Measurements from ENCODE around the gene AQR.
"Not testable (repeated sequence)": the region's sequence is repeated elsewhere in the genome, so short reads cannot be mapped to it uniquely, and the experiment has no call there.

The AQR gene

DNA sequence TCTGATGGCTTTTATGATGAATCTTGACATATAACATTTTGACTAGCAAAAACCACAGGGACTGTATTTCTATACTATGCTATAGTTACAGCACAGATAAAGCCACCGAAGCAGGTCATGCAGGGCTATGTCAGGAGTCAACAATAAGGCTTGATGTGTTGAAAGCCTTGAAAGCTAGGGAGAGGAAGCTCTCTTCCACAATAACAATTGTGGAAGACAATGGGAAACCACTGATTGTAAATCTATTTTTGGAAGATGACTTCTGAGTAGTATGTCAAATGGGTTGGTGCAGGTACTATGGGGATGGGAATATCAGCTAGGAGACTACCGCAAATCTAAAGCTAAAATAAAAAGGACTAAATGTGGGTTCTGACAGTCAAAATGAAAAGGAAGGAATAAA is 4.0 kb upstream of the AQR start:
- Histone ChIP-seq H3K4me2 (no peak overlapping the region), H3K36me3 (peaks cover 0 to 16% (median 9%) of the 10 kb centered on the region in 11 experiments; a peak in 15 of 22 replicates), H3K9ac (no peak overlapping the region), H3K9me3 (replicated peaks in 1 of 11) (no peaks in the 10 kb centered on the region), H3K27me3 (no peaks in the 10 kb centered on the region), H4K20me1 (peaks cover 0 to 17% (median 3%) of the 10 kb centered on the region in 11 experiments; a peak in 8 of 22 replicates), H3K27ac (no peak overlapping the region), H3K4me3 (no peak overlapping the region), H3K4me1 (peaks cover 3 to 9% (median 8%) of the 10 kb centered on the region in 10 experiments)
- TF ChIP-seq Cebpa-rat (IDR thresholded peaks at IDR 0.05): no peak

DNA sequence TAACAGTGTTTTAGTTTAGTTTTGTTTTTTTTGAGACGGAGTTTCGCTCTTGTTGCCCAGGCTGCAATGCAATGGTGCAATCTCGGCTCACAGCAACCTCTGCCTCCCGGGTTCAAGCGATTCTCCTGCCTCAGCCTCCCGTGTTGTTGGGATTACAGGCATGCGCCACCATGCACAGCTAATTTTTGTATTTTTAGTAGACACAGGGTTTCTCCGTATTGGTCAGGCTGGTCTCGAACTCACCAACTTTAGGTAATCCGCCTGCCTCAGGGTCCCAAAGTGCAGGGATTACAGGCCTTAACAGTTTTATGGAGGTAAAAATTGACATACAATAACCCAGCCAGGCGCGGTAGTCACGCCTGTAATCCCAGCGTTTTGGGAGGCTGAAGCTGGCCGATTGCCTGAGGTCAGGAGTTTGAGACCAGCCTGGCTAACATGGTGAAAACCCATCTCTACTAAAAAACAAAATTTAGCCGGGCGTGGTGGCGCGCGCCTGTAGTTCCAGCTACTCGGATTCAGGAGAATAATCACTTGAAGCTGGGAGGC is 629 bp upstream of the AQR start:
- Histone ChIP-seq H3K36me3 (peaks cover 0 to 24% (median 20%) of the 10 kb centered on the region in 11 experiments; a peak in 20 of 22 replicates), H3K4me2 (peak overlapping the region; percentile 65 to 87 (median 75)), H4K20me1 (peaks cover 0 to 42% (median 22%) of the 10 kb centered on the region in 11 experiments; a peak in 18 of 22 replicates), H3K9ac (peak overlapping the region; percentile 66 to 95 (median 93)), H3K27ac (peak overlapping the region in 10 of 11 experiments; percentile 43 to 90 (median 86); a peak in 18 of 22 replicates), H3K4me3 (peak overlapping the region; percentile 83 to 99 (median 92)), H3K4me1 (peaks cover 22 to 39% (median 29%) of the 10 kb centered on the region in 10 experiments)
- not testable (repeated sequence) for H3K27me3 ChIP-seq; H3K9me3 ChIP-seq (replicated peaks in 1 of 11)

DNA sequence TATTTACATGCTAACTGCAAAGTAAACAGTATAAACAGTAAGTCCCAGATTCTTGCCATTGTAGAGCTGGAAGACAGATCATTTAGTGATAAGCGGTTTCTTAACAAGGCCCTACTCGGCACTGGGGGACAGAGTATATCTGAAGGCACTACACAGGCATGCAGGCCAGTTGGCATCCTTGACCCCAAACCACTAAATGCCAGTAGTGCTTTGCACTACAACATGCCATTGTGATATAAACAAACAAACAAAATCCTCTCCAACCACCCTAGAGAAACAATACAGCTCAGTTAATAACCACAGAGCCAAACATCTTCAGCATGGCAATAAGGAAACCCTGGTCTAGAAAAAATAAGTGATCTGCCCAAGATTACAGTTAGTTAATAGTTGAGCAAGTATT is 5.3 kb downstream of the AQR start:
- no peak overlapping the region for H3K4me3 ChIP-seq
- H3K9ac ChIP-seq: no peak overlapping the region
- TF ChIP-seq Cebpa-rat (IDR thresholded peaks at IDR 0.05): no peak
- H3K9me3 ChIP-seq (replicated peaks in 1 of 11): no peaks in the 10 kb centered on the region
- no peak overlapping the region for H3K4me2 ChIP-seq
- H3K36me3 ChIP-seq: peaks cover 42 to 80% (median 74%) of the 10 kb centered on the region in 11 experiments
- no peak overlapping the region for H3K27ac ChIP-seq
- H4K20me1 ChIP-seq: peaks cover 5 to 94% (median 68%) of the 10 kb centered on the region in 11 experiments; a peak in 19 of 22 replicates
- H3K27me3 ChIP-seq: no peaks in the 10 kb centered on the region
- H3K4me1 ChIP-seq: peaks cover 18 to 35% (median 26%) of the 10 kb centered on the region in 10 experiments

DNA sequence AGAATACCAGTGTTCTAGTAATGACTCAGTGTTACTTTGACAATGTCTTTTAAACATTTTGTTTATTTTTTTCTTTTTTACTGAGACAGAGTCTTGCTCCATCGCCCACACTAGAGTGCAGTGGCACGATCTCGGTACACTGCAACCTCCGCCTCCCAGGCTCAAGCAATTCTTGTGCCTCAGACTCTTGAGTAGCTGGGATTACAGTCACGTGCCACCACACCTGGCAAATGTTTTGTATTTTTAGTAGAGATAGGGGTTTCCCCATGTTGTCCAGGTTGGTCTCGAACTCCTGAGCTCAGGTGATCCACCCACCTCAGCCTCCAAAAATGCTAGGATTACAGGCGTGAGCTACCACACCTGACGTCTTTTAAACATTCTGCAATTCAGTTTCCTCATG is 15.7 kb downstream of the AQR start:
- TF ChIP-seq Cebpa-rat (IDR thresholded peaks at IDR 0.05): no peak
- Histone ChIP-seq H3K36me3 (peaks cover 65 to 100% (median 92%) of the 10 kb centered on the region in 11 experiments), H3K4me3 (no peak overlapping the region), H3K27me3 (no peaks in the 10 kb centered on the region), H3K9ac (no peak overlapping the region), H3K27ac (no peak overlapping the region), H4K20me1 (peaks cover 0 to 66% (median 40%) of the 10 kb centered on the region in 11 experiments; a peak in 20 of 22 replicates), H3K4me2 (no peak overlapping the region), H3K9me3 (replicated peaks in 1 of 11) (no peaks in the 10 kb centered on the region; a peak in 1 of 22 replicates), H3K4me1 (no peaks in the 10 kb centered on the region)

DNA sequence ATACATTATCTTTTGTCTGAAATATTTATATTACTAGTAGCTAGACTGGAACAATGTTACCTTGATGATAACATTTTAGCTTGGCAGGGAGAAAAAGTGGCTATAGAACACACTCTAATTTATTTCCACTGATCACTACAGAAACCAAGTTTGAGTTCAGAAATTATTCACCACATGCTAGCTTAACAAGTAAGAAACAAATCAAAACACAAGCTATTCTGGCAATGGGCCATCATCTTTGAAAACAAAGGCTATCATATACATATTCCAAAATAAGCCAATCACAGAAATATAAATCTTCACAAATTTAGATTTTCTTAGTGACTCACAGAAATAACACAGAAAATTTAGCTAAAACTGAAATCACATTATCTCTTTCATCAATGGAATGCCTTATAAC is 17.1 kb downstream of the AQR start:
- no peak overlapping the region for H3K27ac ChIP-seq
- no peak overlapping the region for H3K4me3 ChIP-seq

DNA sequence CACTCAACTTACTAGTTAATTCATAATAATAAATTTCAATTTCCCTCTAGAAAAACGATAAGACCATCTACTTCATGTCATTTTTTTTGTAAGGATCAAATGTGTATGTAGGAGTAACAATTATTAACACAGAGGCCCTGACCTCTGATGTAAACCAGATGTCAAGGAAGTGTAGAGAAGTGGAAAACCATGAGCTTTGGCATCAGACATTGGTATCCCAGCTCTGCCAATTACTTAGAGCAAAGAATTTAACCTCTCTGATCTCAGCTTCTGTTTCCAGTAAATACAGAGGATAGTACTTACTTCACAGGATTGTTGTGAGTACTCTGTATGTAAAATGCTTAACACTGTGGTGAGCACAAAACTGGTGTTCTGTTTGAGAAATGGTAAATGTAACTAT is 17.5 kb downstream of the AQR start:
- Histone ChIP-seq H3K4me2 (no peak overlapping the region), H3K27ac (no peak overlapping the region), H4K20me1 (peaks cover 0 to 53% (median 33%) of the 10 kb centered on the region in 11 experiments; a peak in 19 of 22 replicates)

More for the DNA sequence above, 17.1 kb downstream of the AQR start:
- H3K36me3 ChIP-seq: peaks cover 73 to 100% (median 94%) of the 10 kb centered on the region in 11 experiments
- no peaks in the 10 kb centered on the region; a peak in 1 of 22 replicates for H3K9me3 ChIP-seq (replicated peaks in 1 of 11)
- H3K9ac ChIP-seq: no peak overlapping the region
- TF ChIP-seq Cebpa-rat (IDR thresholded peaks at IDR 0.05): no peak
- H3K4me2 ChIP-seq: no peak overlapping the region
- H3K27me3 ChIP-seq: no peaks in the 10 kb centered on the region
- peaks cover 0 to 58% (median 33%) of the 10 kb centered on the region in 11 experiments; a peak in 19 of 22 replicates for H4K20me1 ChIP-seq
- H3K4me1 ChIP-seq: no peaks in the 10 kb centered on the region

DNA sequence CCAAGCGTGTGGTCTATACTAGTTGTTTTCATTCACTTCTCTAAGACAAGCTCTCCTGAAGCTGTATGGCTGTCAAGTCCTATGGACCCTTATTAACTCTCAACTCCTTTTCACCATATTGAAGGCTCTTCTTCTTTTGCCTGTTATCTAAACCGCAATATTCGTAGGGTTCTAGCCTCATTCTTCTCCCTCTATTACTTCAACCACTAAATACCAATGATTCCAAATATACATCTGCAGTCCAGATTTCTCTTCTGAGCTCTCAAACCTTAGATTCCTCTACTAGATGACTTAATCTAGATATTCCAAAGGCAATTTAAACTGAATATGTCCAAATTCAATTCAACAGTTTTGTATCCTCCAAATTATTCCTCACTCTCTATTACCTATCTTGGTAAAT is 24.6 kb downstream of the AQR start:
- no peak overlapping the region for H3K4me3 ChIP-seq
- no peak overlapping the region for H3K27ac ChIP-seq
- H3K27me3 ChIP-seq: no peaks in the 10 kb centered on the region
- no peaks in the 10 kb centered on the region for H3K9me3 ChIP-seq (replicated peaks in 1 of 11)
- H3K36me3 ChIP-seq: peaks cover 69 to 89% (median 82%) of the 10 kb centered on the region in 11 experiments
- H3K4me1 ChIP-seq: no peaks in the 10 kb centered on the region
- H4K20me1 ChIP-seq: peaks cover 0 to 13% (median 0%) of the 10 kb centered on the region in 11 experiments; a peak in 3 of 22 replicates
- H3K4me2 ChIP-seq: no peak overlapping the region
- no peak overlapping the region for H3K9ac ChIP-seq
- TF ChIP-seq Cebpa-rat (IDR thresholded peaks at IDR 0.05): no peak

More for the DNA sequence above, 17.5 kb downstream of the AQR start:
- Histone ChIP-seq H3K9ac (no peak overlapping the region), H3K4me3 (no peak overlapping the region), H3K9me3 (replicated peaks in 1 of 11) (no peaks in the 10 kb centered on the region; a peak in 1 of 22 replicates), H3K27me3 (no peaks in the 10 kb centered on the region), H3K36me3 (peaks cover 74 to 97% (median 92%) of the 10 kb centered on the region in 11 experiments), H3K4me1 (no peaks in the 10 kb centered on the region)
- no peak for TF ChIP-seq Cebpa-rat (IDR thresholded peaks at IDR 0.05)

DNA sequence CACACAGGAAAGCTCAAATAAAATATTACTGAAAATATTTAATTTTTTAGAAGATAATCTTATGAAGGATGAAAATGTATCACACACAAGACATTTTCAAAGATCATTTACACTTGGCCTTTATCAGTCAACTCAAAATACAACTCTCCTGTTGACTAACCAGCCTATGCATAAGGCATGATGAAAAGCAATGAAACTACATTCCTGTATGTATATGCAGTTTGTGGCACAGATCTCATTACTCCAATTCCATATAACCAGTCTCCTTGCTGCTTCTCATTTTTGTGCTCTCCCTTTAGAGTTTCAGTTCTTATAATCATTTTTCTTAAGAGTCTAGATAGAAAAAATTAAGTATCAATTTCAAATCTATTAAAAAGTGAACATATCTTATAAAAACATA is 25.8 kb downstream of the AQR start:
- TF ChIP-seq Cebpa-rat (IDR thresholded peaks at IDR 0.05): no peak
- Histone ChIP-seq H3K36me3 (peaks cover 71 to 89% (median 86%) of the 10 kb centered on the region in 11 experiments), H4K20me1 (peaks cover 0 to 13% (median 0%) of the 10 kb centered on the region in 11 experiments; a peak in 3 of 22 replicates), H3K9ac (no peak overlapping the region), H3K4me2 (no peak overlapping the region), H3K4me1 (no peaks in the 10 kb centered on the region), H3K27me3 (no peaks in the 10 kb centered on the region), H3K9me3 (replicated peaks in 1 of 11) (no peaks in the 10 kb centered on the region), H3K4me3 (no peak overlapping the region), H3K27ac (no peak overlapping the region)

DNA sequence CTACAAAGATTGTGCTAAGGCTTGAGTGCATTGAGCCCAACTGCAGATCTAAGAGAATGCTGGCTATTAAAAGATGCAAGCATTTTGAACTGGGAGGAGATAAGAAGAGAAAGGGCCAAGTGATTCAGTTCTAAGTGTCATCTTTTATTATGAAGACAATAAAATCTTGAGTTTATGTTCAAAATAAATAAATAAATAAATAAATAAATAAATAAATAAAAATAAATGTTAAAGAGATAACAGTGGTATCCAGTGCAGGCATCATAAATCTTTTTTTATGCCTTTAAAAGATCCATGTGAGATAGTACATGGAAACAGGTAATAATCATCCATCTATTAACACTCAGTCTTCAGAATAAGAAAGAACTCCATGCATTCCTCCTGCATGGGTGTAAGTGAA is 26.3 kb downstream of the AQR start:
- peaks cover 71 to 89% (median 86%) of the 10 kb centered on the region in 11 experiments for H3K36me3 ChIP-seq
- H3K4me1 ChIP-seq; H3K4me3 ChIP-seq; H3K27me3 ChIP-seq; H3K4me2 ChIP-seq; H3K27ac ChIP-seq; H3K9ac ChIP-seq; H3K9me3 ChIP-seq (replicated peaks in 1 of 11): not testable (repeated sequence)
- H4K20me1 ChIP-seq: peaks cover 0 to 13% (median 0%) of the 10 kb centered on the region in 11 experiments; a peak in 3 of 22 replicates

DNA sequence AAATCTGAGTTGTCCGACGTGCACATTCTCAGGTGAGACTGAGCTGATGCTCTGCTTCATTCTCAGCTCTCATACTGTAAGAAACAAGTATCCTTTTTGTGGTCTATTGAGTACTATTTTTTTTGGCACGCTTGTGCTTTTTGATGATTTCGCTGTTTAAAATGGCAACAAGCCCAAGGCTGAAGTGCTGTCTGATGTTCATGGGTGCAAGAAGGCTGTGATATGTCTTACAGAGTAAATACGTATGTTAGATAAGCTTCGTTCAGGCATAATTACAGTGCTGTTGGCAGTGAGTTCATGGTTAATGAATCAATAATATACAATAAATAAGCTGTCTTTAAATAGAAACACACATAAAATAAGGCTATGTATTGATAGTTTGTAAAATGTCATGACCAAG is 27.2 kb downstream of the AQR start:
- Histone ChIP-seq H3K27me3 (no peaks in the 10 kb centered on the region), H3K36me3 (peaks cover 71 to 89% (median 86%) of the 10 kb centered on the region in 11 experiments)
- no peak for TF ChIP-seq Cebpa-rat (IDR thresholded peaks at IDR 0.05)

More for the DNA sequence above, 27.2 kb downstream of the AQR start:
- H3K4me1 ChIP-seq: no peaks in the 10 kb centered on the region
- H3K9me3 ChIP-seq (replicated peaks in 1 of 11): no peaks in the 10 kb centered on the region
- no peak overlapping the region for H3K27ac ChIP-seq
- H3K4me2 ChIP-seq: no peak overlapping the region
- no peak overlapping the region for H3K4me3 ChIP-seq
- H4K20me1 ChIP-seq: peaks cover 0 to 13% (median 0%) of the 10 kb centered on the region in 11 experiments; a peak in 2 of 22 replicates
- no peak overlapping the region for H3K9ac ChIP-seq
